IMR-90 (cell line): Measurements from ENCODE around the gene ACE. TPM values are rescaled to one million over a fixed set of nuclear protein-coding genes. Genes with fewer than 3 reads are reported as not detected.

Experiments used
- ATAC-seq: fragments of 200-7000 bp; cut with Tn5 transposase; 2 replicates; pipeline ENCODE4 v1.9.1; 2020; ENCODE audit warnings: low read depth, mild to moderate bottlenecking, moderate library complexity
- BruUV-seq: library from RNA; stranded (reverse); fragments of 400-500 nt; replicated peaks from 2 replicates; lab custom pipeline; 2021; lab: Mats Ljungman, UMichigan
- CTCF ChIA-PET: fragments of 300-600 bp; formaldehyde crosslinking; extraction: SDS; loops from one replicate; lab custom pipeline; 2021; ENCODE audit warnings: antibody characterized with exemption; lab: Yijun Ruan, JAX
- POLR2A ChIA-PET: fragments of 300-600 bp; sonication (Branson Sonifier 250); formaldehyde crosslinking; loops from one replicate; lab custom pipeline; 2022; ENCODE audit warnings: antibody characterized with exemption; ENCODE audit not compliant: unreplicated experiment; lab: Charles Lee
- DNase-seq: peaks from one replicate; pipeline ENCODE4 v3.0.0; 2013
- H2AFZ ChIP-seq: replicated peaks from 2 replicates; pipeline ENCODE3; 2013; ENCODE audit warnings: low read length, mild to moderate bottlenecking; ENCODE audit not compliant: poor library complexity
- H2AK5ac ChIP-seq: 2 replicates; pipeline ENCODE4 v1.6.1; 2013; ENCODE audit warnings: low read depth, low read length, inconsistent platforms
- H2AK9ac ChIP-seq: replicated peaks from 2 replicates; pipeline ENCODE3; 2013; ENCODE audit warnings: mild to moderate bottlenecking, low read depth, low read length, moderate library complexity; ENCODE audit not compliant: poor library complexity
- H2BK120ac ChIP-seq: 2 replicates; pipeline ENCODE4 v1.6.1; 2013; ENCODE audit warnings: low read depth, low read length, inconsistent platforms
- H2BK15ac ChIP-seq: 3 replicates; pipeline ENCODE4 v1.6.1; 2013; ENCODE audit warnings: low read depth, low read length, inconsistent platforms
- H2BK20ac ChIP-seq: 2 replicates; pipeline ENCODE4 v1.6.1; 2013; ENCODE audit warnings: low read depth, mild to moderate bottlenecking, inconsistent platforms, low read length, moderate library complexity
- H2BK5ac ChIP-seq: 2 replicates; pipeline ENCODE4 v1.6.1; 2013; ENCODE audit warnings: mild to moderate bottlenecking, low read depth, low read length, inconsistent platforms; ENCODE audit not compliant: poor library complexity, severe bottlenecking
- H3K14ac ChIP-seq: replicated peaks from 2 replicates; pipeline ENCODE4 v1.6.1; 2013; ENCODE audit warnings: low read depth, low read length, inconsistent platforms
- H3K18ac ChIP-seq: 2 replicates; pipeline ENCODE4 v1.6.1; 2013; ENCODE audit warnings: low read depth, low read length, control low read depth
- H3K23ac ChIP-seq: 2 replicates; pipeline ENCODE4 v1.6.1; 2013; ENCODE audit warnings: low read depth, low read length, inconsistent platforms
- H3K27ac ChIP-seq: 2 replicates; pipeline ENCODE4 v1.5.1; 2013; ENCODE audit warnings: mild to moderate bottlenecking, control low read depth, low read length; ENCODE audit not compliant: insufficient read depth
- H3K27me3 ChIP-seq: 2 replicates; pipeline ENCODE4 v1.6.1; 2013; ENCODE audit warnings: low read length; ENCODE audit not compliant: control insufficient read depth, insufficient read depth
- H3K36me3 ChIP-seq: 2 replicates; pipeline ENCODE4 v1.6.1; 2013; ENCODE audit warnings: low read length, mixed read lengths; ENCODE audit not compliant: control insufficient read depth, insufficient read depth
- H3K4ac ChIP-seq: 2 replicates; pipeline ENCODE4 v1.6.1; 2013; ENCODE audit warnings: low read depth, low read length, inconsistent platforms
- H3K4me1 ChIP-seq: 2 replicates; pipeline ENCODE4 v1.6.1; 2013; ENCODE audit warnings: low read length, mixed read lengths; ENCODE audit not compliant: control insufficient read depth, insufficient read depth
- H3K4me2 ChIP-seq: 2 replicates; pipeline ENCODE4 v1.6.1; 2013; ENCODE audit warnings: low read depth, mild to moderate bottlenecking, control low read depth, low read length, moderate library complexity
- H3K4me3 ChIP-seq: 2 replicates; pipeline ENCODE4 v1.5.1; 2013; ENCODE audit warnings: low read depth, mild to moderate bottlenecking, control low read depth, low read length, moderate library complexity; ENCODE audit not compliant: insufficient read depth
- H3K56ac ChIP-seq: 2 replicates; pipeline ENCODE4 v1.6.1; 2013; ENCODE audit warnings: low read length, inconsistent platforms; ENCODE audit not compliant: insufficient read depth; ENCODE audit errors: extremely low read depth
- H3K79me1 ChIP-seq, 2 experiments: 2 replicates each; pipeline ENCODE4 v1.6.1; 2013; ENCODE audit warnings: low read length in 2 of 2, inconsistent platforms in 1 of 2, low read depth in 1 of 2
- H3K9ac ChIP-seq: 2 replicates; pipeline ENCODE4 v1.6.1; 2013; ENCODE audit warnings: low read depth, low read length, control low read depth
- H3K9me1 ChIP-seq: 2 replicates; pipeline ENCODE4 v1.6.1; 2013; ENCODE audit warnings: low read length, inconsistent platforms; ENCODE audit not compliant: insufficient read depth
- H3K9me3 ChIP-seq: 2 replicates; pipeline ENCODE4 v1.6.1; 2013; ENCODE audit warnings: low read length; ENCODE audit not compliant: control insufficient read depth, insufficient read depth
- H4K20me1 ChIP-seq: 2 replicates; pipeline ENCODE4 v1.6.1; 2013; ENCODE audit warnings: low read length, inconsistent platforms; ENCODE audit not compliant: insufficient read depth
- H4K5ac ChIP-seq: 2 replicates; pipeline ENCODE4 v1.6.1; 2013; ENCODE audit warnings: mild to moderate bottlenecking, low read depth, low read length, control low read depth
- H4K8ac ChIP-seq, 2 experiments: 2 replicates each; pipeline ENCODE4 v1.6.1; 2013; ENCODE audit warnings: low read depth in 2 of 2, low read length in 2 of 2, control low read depth in 1 of 2, inconsistent platforms in 1 of 2
- H4K91ac ChIP-seq: 2 replicates; pipeline ENCODE4 v1.6.1; 2013; ENCODE audit warnings: low read depth, low read length, inconsistent platforms; ENCODE audit not compliant: insufficient read depth
- BHLHE40 ChIP-seq: fragments of 150-350 bp; IDR thresholded peaks from 2 replicates; pipeline ENCODE4 v1.6.1; 2016; ENCODE audit warnings: mild to moderate bottlenecking, low read depth, low read length
- CEBPB ChIP-seq: IDR thresholded peaks from 2 replicates; pipeline ENCODE4 v1.6.1; 2012; ENCODE audit warnings: low read depth, low read length, improper control_type of control experiment
- CTCF ChIP-seq: conservative IDR thresholded peaks from 2 replicates; pipeline ENCODE4 v1.5.1; 2012; ENCODE audit warnings: mild to moderate bottlenecking, low read depth, low read length, improper control_type of control experiment
- ELK1 ChIP-seq: fragments of 150-350 bp; IDR thresholded peaks from 2 replicates; pipeline ENCODE4 v1.6.1; 2016; ENCODE audit warnings: low read depth, mild to moderate bottlenecking, low read length, moderate library complexity, borderline replicate concordance
- FOS ChIP-seq: fragments of 150-350 bp; IDR thresholded peaks from 2 replicates; pipeline ENCODE4 v1.6.1; 2016; ENCODE audit warnings: low read depth, low read length
- MAFK ChIP-seq: IDR thresholded peaks from 2 replicates; pipeline ENCODE4 v1.6.1; 2012; ENCODE audit warnings: low read depth, low read length, improper control_type of control experiment
- MAZ ChIP-seq: IDR thresholded peaks from 2 replicates; pipeline ENCODE4 v1.6.1; 2012; ENCODE audit warnings: low read depth, mild to moderate bottlenecking, low read length, improper control_type of control experiment, moderate library complexity, borderline replicate concordance
- MXI1 ChIP-seq: IDR thresholded peaks from 2 replicates; pipeline ENCODE4 v1.6.1; 2012; ENCODE audit warnings: low read depth, mild to moderate bottlenecking, low read length, moderate library complexity, borderline replicate concordance
- RAD21 ChIP-seq: IDR thresholded peaks from 2 replicates; pipeline ENCODE4 v1.6.1; 2012; ENCODE audit warnings: low read length, improper control_type of control experiment
- RCOR1 ChIP-seq: IDR thresholded peaks from 2 replicates; pipeline ENCODE4 v1.6.1; 2012; ENCODE audit warnings: mild to moderate bottlenecking, low read length, improper control_type of control experiment; ENCODE audit not compliant: insufficient replicate concordance
- RFX5 ChIP-seq: IDR thresholded peaks from 2 replicates; pipeline ENCODE4 v1.8.0; 2012; ENCODE audit warnings: low read depth, mild to moderate bottlenecking, low read length, moderate library complexity
- SMC3 ChIP-seq: fragments of 150-350 bp; IDR thresholded peaks from 2 replicates; pipeline ENCODE4 v1.6.1; 2016; ENCODE audit warnings: low read depth, mild to moderate bottlenecking, antibody characterized with exemption, low read length, moderate library complexity
- USF2 ChIP-seq: fragments of 150-350 bp; IDR thresholded peaks from 2 replicates; pipeline ENCODE4 v1.6.1; 2017; ENCODE audit warnings: mild to moderate bottlenecking, antibody characterized with exemption, low read length, low read depth
- WGBS, 2 experiments: methylation state at CpG; one replicate each; pipeline versions ENCODE4 v1.1.5 to v1.1.7; 2013; ENCODE audit warnings: missing lambda C conversion rate in 2 of 2; ENCODE audit not compliant: insufficient read length in 1 of 2; ENCODE audit errors: extremely low coverage in 2 of 2; 5-methylcytosine and 5-hydroxymethylcytosine counted together
- dilution Hi-C: fragments of 300-500 bp; cut with HindIII; formaldehyde crosslinking; loops from one replicate; pipeline ENCODE4 v1.14.3; 2018; ENCODE audit warnings: low sequenced_read_pairs; ENCODE audit not compliant: unreplicated experiment
- in situ Hi-C: fragments of 300-500 bp; cut with MboI; formaldehyde crosslinking; loops from 3 replicates; pipeline ENCODE4 v1.14.3; 2019; ENCODE audit warnings: low sequenced_read_pairs, inconsistent platforms, mixed read lengths
- intact Hi-C: fragments of 100-400 bp; cut with micrococcal nuclease; formaldehyde crosslinking; loops from 2 replicates; pipeline ENCODE4 v1.10.0; 2022
- polyA plus RNA-seq, 3 experiments: library from polyadenylated mRNA; depleted of rRNA; stranded (reverse); fragments of >200 nt; gene quantifications; 2 replicates each; pipeline ENCODE4 v1.2.3, GENCODE V29; 2012; ENCODE audit warnings: low replicate concordance in 1 of 3
- total RNA-seq: library from RNA; depleted of rRNA; stranded (reverse); fragments of >200 nt; gene quantifications from 2 replicates; pipeline ENCODE4 v1.2.3, GENCODE V29; 2012

The ACE gene
- total and polyA plus RNA-seq, 2 of the 4 experiments (the other 2 are of a cell fraction): 1.4 to 5.8 TPM

- H3K4ac ChIP-seq: peak overlapping the region; percentile 74
- BruUV-seq: no TSS peak
- peak overlapping the region; percentile 74; the same call in 2 of the 3 replicates for H2BK15ac ChIP-seq
- H4K8ac ChIP-seq: peak overlapping the region in 1 of 2 experiments; percentile 72; a peak in 2 of 4 replicates
- ChIA-PET CTCF (interaction anchor here (0.6 to 3.3 kb wide), 9 partner anchors 13 to 133 kb away, joined by 3 to 24 read pairs (median 4); no protein-coding TSS in a partner anchor), POLR2A (no interaction called here)
- H4K91ac ChIP-seq: peak overlapping the region; percentile 22; the same call in 1 of the 2 replicates
- no peak overlapping the region for H2BK5ac ChIP-seq
- peak overlapping the region; percentile 51; the same call in 1 of the 2 replicates for H3K14ac ChIP-seq
- no peak overlapping the region for H3K23ac ChIP-seq
- H3K27ac ChIP-seq: no peak overlapping the region
- intact Hi-C loops (loop anchor here (1.0 to 2.0 kb wide), 2 partner anchors 46 to 54 kb away; no protein-coding TSS in a partner anchor), in situ Hi-C loops (no loop called here), dilution Hi-C loops (no loop called here)
- no peak overlapping the region for H3K9ac ChIP-seq
- H2AK5ac ChIP-seq: peak overlapping the region; percentile 76
- H3K4me1 ChIP-seq: peaks cover 11% of the 10 kb centered on the region
- no peaks in the 10 kb centered on the region for H3K36me3 ChIP-seq
- H3K79me1 ChIP-seq: no peaks in the 10 kb centered on the region
- no peak overlapping the region for H3K18ac ChIP-seq
- DNase-seq: peak; percentile 92
- H3K9me1 ChIP-seq: peaks cover 3% of the 10 kb centered on the region; the same call in 1 of the 2 replicates
- peak; percentile 87 for ATAC-seq
- H4K20me1 ChIP-seq: no peaks in the 10 kb centered on the region
- H2BK120ac ChIP-seq: peak overlapping the region; percentile 76
- 71% methylated on average over 9 of the region's 16 CpGs; no CpG with 5 or more reads in 1 of the 2 experiments for WGBS, 2 experiments
- H2BK20ac ChIP-seq: peak overlapping the region; percentile 80; the same call in 1 of the 2 replicates
- H2AFZ ChIP-seq: peak overlapping the region; percentile 90
- no peak overlapping the region for H3K4me3 ChIP-seq
- no peaks in the 10 kb centered on the region for H3K9me3 ChIP-seq
- no peak overlapping the region for H3K4me2 ChIP-seq
- H2AK9ac ChIP-seq: peak overlapping the region; percentile 96
- H3K27me3 ChIP-seq: peaks cover 11% of the 10 kb centered on the region
- no peak overlapping the region for H3K56ac ChIP-seq
- no peak overlapping the region for H4K5ac ChIP-seq
- peak; percentile 91 for TF ChIP-seq SMC3
- peak; percentile 89 for TF ChIP-seq CTCF
- TF ChIP-seq RFX5: no peak
- no peak for TF ChIP-seq RCOR1
- peak; percentile 87 for TF ChIP-seq RAD21
- no peak for TF ChIP-seq BHLHE40
- no peak for TF ChIP-seq ELK1
- 0 out of 2 replicates have a peak, but pooled peaks have one; percentile 17 for TF ChIP-seq FOS
- no peak for TF ChIP-seq MXI1
- peak; percentile 65; the same call in 1 of the 2 replicates for TF ChIP-seq MAZ
- no peak for TF ChIP-seq MAFK
- TF ChIP-seq USF2: no peak
- TF ChIP-seq CEBPB: no peak
These were observed 2.1 kb downstream of the ACE start for GRCh38 chr17:63478814-63479494.
